AG04450 (cell line): ENCODE results near the gene CD86. TPM values are rescaled to one million over a fixed set of nuclear protein-coding genes. Genes with fewer than 3 reads are reported as not detected.

ENCODE experiments used
- CTCF ChIA-PET: fragments of 300-600, 350-600 bp; formaldehyde crosslinking; extraction: SDS; loops from one replicate; lab custom pipeline; 2022; ENCODE audit warnings: antibody characterized with exemption, inconsistent platforms; lab: Charles Lee
- POLR2A ChIA-PET: fragments of 350-600 bp; formaldehyde crosslinking; extraction: SDS; loops from one replicate; lab custom pipeline; 2021; ENCODE audit warnings: antibody characterized with exemption, inconsistent platforms; lab: Yijun Ruan, JAX
- DNase-seq: peaks from one replicate; pipeline ENCODE4 v3.0.0-alpha.2; 2011; ENCODE audit warnings: low read depth, low spot score
- H3K27ac ChIP-seq: one replicate; pipeline ENCODE4 v1.5.1; 2012; ENCODE audit warnings: low read depth, low read length, control low read depth
- H3K27me3 ChIP-seq: one replicate; pipeline ENCODE4 v1.6.0; 2012; ENCODE audit warnings: low read length; ENCODE audit not compliant: control insufficient read depth, insufficient read depth
- H3K4me3 ChIP-seq: 2 replicates; pipeline ENCODE4 v1.5.1; 2011; ENCODE audit warnings: mild to moderate bottlenecking, low read depth, low read length, control low read depth
- H3K9me3 ChIP-seq: 2 replicates; pipeline ENCODE4 v1.5.1; 2012; ENCODE audit warnings: low read length; ENCODE audit not compliant: control insufficient read depth, insufficient read depth
- polyA plus RNA-seq: library from polyadenylated mRNA; depleted of rRNA; stranded (reverse); fragments of >200 nt; gene quantifications from 2 replicates; pipeline ENCODE4 v1.2.3, GENCODE V29; 2011
- TF ChIP-seq, protein P1 (sequence below): IDR thresholded peaks from 2 replicates; pipeline ENCODE4 v1.5.1; 2011; ENCODE audit warnings: low read depth, low read length, control low read depth, inconsistent platforms

Gene CD86
- polyA plus RNA-seq, 1 experiment, result not detected

DNA sequence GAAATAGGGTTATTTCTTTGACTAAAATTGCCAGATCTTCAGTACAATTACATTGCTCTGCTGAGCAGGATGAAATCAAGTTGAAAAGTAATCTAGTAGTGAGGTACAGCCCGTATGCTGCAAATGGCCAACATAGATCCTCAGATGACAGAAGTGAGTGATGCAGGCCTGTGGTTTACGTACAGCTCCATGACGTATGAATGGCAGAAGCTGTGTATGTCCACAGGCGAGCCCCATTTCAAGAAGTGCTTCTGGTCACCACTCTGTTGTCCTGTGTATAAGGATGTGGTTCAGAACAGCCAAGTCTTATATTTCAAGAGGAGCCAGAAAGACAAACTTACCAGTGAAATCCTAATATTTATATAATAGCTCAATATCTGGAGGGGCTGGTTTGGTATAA is 9.2 kb downstream of the CD86 start:
- Histone ChIP-seq H3K27me3 (no peaks in the 10 kb centered on the region), H3K27ac (no peak overlapping the region), H3K9me3 (no peaks in the 10 kb centered on the region), H3K4me3 (no peak overlapping the region)
- TF ChIP-seq, protein P1, sequence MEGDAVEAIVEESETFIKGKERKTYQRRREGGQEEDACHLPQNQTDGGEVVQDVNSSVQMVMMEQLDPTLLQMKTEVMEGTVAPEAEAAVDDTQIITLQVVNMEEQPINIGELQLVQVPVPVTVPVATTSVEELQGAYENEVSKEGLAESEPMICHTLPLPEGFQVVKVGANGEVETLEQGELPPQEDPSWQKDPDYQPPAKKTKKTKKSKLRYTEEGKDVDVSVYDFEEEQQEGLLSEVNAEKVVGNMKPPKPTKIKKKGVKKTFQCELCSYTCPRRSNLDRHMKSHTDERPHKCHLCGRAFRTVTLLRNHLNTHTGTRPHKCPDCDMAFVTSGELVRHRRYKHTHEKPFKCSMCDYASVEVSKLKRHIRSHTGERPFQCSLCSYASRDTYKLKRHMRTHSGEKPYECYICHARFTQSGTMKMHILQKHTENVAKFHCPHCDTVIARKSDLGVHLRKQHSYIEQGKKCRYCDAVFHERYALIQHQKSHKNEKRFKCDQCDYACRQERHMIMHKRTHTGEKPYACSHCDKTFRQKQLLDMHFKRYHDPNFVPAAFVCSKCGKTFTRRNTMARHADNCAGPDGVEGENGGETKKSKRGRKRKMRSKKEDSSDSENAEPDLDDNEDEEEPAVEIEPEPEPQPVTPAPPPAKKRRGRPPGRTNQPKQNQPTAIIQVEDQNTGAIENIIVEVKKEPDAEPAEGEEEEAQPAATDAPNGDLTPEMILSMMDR, result no peak
- DNase-seq, result no peak
- POLR2A ChIA-PET, result no interaction called here
- CTCF ChIA-PET, result interaction anchor here (0.7 kb wide), 1 partner anchor 14 kb away, joined by 3 read pairs; no protein-coding TSS in a partner anchor

DNA sequence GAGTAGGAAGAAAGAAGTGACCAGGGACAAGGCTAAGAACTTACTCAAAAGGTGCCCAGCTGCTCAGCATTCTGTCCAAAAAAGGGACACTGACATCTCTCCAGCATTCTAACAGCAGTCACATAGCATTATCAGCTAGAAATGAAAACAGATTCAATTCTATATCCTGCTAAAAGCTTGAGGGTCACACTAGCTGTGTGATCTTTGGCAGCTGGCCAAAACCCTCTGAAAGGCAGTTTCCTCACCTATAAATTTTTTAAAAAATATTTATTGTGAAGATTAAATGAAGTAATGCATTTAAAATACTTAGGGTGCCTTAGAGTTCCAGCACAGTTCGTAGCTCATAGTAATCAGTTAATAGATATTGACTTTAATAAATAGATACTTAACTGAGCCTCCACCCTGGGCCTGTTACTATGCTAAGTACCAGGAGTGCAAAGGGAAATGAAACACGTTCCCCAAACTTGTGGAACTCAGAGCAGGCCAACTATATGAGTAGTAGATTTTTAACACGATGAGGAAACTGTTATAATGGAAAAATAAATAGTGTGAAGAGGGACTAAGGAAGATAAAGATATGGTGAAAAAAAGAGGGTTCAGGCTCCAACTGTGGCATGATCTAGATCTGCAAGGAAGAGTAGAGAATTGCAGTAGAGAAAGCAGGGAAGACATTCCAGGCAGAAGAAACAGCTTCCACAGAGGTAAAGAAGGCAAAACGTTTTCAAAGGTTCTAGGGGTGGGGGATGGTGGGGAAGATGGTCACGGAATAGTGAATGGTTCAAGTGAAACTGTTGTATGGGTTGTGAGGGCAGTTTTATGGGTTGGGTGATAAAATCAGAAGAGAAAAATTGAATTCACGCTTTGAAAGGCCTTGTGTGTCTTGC is 11.4 kb downstream of the CD86 start:
- no peak for DNase-seq
- ChIA-PET CTCF (no interaction called here), POLR2A (no interaction called here)
- no peak overlapping the region for H3K4me3 ChIP-seq
- H3K27me3 ChIP-seq, result no peaks in the 10 kb centered on the region
- H3K27ac ChIP-seq, result no peak overlapping the region
- H3K9me3 ChIP-seq, result no peaks in the 10 kb centered on the region
- TF ChIP-seq, protein P1, result no peak

DNA sequence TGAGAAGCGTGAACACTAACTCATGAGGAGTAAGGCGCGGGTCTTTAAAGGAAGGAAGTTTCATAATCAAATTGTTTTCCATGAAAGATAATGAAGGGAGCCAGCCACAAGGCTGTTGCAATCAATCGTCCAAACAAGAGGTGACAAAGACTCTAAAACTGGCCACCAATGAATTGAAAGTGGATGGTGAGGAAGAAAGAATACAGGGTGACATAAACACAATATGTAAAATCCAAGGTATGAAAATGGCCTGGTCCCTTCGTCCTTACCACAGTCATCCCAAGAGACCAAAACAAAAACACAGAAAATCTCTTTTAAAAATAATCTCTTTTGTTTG is 12.0 kb downstream of the CD86 start:
- no peak for DNase-seq
- TF ChIP-seq, protein P1, result no peak
- Histone ChIP-seq H3K27me3 (no peaks in the 10 kb centered on the region), H3K9me3 (no peaks in the 10 kb centered on the region), H3K27ac (no peak overlapping the region), H3K4me3 (no peak overlapping the region)
- ChIA-PET POLR2A (no interaction called here), CTCF (no interaction called here)

DNA sequence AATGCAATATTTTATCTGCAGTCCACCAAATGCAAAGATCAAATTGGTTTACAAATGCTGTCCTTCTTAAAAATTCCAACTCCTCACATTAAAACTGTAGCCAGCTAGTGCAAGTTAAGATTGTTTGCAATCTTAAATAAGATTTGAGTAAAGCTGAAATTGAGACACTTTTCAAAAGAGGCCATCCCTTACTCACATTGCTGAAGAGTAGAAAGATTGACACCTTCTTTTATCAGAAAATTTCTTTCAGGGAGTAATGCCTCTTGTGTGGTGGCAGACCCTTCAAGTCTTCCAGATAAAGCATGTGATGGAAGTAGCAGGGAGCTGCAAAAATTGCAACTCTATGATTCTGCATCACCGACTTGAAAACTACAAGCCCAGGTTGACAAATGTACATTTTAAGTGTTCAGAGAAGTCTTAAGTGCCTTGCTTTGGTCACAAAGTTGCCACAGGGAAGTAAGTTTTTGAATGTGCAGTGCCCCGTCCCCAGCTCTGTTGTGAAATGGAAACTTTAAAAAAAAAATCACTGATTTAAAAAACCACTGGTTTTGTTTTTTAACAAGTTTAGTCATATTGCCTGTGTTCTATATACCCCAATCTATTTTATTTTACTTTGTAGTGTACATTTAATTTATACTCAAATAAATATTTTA is 12.6 kb downstream of the CD86 start:
- TF ChIP-seq, protein P1, result no peak
- POLR2A ChIA-PET, result no interaction called here
- CTCF ChIA-PET, result no interaction called here
- Histone ChIP-seq H3K27ac (no peak overlapping the region), H3K4me3 (no peak overlapping the region), H3K27me3 (no peaks in the 10 kb centered on the region), H3K9me3 (no peaks in the 10 kb centered on the region)
- no peak for DNase-seq

DNA sequence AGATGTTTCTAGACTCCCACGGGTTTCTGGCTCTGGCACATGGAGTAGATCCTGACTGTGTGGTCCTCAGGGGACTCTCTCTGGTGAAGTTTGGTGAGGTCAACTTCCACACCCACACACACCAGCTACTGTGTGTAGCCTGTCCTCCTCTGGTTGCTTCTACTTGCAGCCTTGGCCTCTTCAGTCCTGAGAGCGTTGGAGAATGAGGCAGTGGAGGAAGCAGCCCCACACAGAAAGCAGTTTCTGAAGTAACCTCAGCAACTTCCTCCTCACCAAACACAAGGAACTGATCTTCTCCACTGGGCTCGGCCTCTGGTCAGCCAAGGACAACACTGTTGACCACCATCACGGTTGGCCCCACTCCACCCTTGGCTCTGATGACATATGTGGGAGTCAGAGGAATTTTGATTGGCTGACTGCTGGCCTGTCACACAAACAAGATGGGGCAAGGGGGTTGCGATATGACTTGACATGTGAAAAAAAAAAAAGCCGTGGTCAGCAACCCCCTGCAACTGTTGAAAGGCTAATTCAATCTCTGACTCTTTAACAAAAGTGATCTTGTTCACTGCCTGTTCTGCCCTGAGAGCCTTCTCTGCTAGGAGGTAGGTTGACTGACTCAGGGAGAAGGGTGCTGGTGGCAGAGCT is 19.6 kb downstream of the CD86 start:
- Histone ChIP-seq H3K4me3 (no peak overlapping the region), H3K9me3 (no peaks in the 10 kb centered on the region), H3K27ac (no peak overlapping the region), H3K27me3 (peaks cover 3% of the 10 kb centered on the region)
- TF ChIP-seq, protein P1, result no peak
- DNase-seq, result no peak
- POLR2A ChIA-PET, result no interaction called here
- CTCF ChIA-PET, result no interaction called here
